ENCODE data around the gene PTTG2.

- no peak for TF ChIP-seq CTCF (conservative IDR thresholded peaks at IDR 0.05 in 1 of 2, IDR thresholded peaks at IDR 0.05 in 1 of 2; ENCODE audit: extremely low read depth in 1 of 2, insufficient read depth in 1 of 2, low read depth in 1 of 2, low read length in 2 of 2)
- TF ChIP-seq EZH2 (IDR thresholded peaks at IDR 0.05; ENCODE audit: borderline replicate concordance, low read length), result no peak
Observed at GRCh38 chr4:38003102-38003501, 42.9 kb downstream of the PTTG2 start.

All from mammary epithelial cell (primary cell).